GM04503 (cell line): ENCODE measurements around the gene PRMT2.
"Not testable (repeated sequence)": the region's sequence is repeated elsewhere in the genome, so short reads cannot be mapped to it uniquely, and the experiment has no call there.

Experiments
- DNase-seq: peaks from one replicate; pipeline ENCODE4 v3.0.0-alpha.2; 2012; ENCODE audit warnings: low read depth

The PRMT2 gene

DNA sequence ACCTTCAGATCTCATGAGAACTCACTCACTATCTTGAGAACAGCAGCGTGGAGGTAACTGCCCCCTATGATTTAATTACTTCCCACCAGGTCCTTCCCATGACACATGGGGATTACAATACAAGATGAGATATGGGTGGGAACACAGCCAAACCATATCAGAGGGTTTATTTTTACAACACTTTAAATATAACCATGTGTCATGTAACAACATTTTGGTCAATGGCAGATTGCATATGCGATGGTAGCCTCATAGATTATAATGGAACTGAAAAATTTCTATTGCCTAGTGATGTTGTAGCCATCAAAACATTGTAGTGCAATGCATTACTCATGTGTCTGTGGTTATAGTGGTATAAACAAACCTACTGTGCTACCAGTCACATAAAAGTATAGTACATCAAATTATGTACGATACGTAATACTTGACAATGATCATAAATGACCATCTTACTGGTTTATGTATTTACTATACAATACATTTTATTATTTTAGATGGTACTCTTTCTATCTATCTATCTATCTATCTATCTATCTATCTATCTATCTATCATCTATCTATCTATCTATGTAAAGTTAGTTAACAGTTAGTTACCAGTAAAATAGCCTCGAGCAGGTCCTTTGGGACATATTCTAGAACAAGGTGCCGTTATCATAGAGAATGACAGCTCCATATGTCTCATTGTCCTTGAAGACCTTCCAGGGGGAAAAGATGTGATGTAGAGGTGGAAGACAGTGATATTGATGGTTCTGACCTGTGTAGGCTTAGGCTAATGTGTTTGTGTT is 18.0 kb upstream of the PRMT2 start:
- peak; percentile 30 for DNase-seq

DNA sequence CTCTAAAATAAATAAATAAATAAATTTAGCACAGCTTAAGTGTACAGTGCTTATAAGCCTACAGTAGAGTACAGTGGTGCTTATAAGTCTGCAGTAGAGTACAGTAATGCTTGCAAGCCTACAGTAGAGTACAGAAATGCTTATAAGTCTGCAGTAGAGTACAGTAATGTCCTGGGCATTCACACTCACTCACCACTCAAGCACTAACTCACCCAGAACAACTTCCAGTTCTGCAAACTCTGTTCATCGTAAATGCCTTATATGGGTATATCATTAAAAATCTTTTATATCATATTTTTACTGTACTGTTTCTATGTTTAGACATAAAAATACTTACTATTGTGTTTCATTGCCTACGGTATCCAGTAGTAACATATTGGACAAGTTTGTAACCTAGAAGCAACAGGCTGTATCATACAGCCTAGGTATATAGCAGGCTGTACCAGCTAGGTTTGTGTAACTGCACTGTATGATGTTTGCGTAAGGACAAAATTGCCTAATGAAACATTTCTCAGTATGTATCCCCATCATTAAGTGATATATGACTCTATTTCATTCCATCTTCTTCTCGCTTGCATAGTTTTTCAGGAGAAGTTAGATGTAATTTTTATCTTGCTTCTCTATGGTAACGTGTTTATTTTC is 16.6 kb upstream of the PRMT2 start:
- peak; percentile 23 for DNase-seq

DNA sequence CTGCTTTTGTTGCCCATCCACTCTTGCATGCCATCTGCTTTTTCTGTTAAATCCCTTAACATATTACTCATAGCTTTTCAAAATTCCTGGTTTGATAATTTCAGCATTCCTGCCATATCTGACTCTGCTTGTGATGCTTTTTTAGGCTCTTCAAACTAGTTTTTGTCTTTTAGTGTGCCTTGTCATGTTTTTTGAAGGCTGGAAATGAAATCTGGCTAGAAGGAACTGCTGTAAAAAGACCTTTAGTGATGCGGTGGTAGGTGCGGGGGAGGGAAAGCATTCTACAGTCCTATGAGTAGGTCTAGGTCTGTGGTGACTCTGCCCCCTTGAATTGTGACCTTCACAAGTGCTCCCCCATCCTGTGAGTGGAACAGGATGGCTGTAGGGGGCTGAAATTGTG is 15.6 kb upstream of the PRMT2 start:
- DNase-seq = no peak

DNA sequence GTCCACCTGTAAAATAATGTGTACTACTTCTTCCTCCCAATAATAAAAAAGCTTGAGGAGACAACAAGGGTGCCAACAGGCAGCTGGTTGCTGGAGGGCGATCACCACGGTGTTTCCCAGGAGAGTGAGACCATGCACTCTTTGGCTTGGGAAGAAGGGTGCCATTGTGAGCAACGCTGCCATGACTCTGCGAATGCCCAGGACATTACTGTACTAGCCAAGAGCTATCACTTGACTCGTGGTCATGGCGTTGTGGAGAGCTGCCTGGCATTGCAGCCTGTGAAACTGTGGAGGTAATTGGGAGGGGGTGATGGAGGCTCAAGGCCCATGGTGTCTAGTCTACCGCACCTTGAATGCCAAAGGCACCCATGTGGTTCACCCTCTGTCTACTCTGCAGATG is 14.6 kb upstream of the PRMT2 start:
- no peak for DNase-seq

DNA sequence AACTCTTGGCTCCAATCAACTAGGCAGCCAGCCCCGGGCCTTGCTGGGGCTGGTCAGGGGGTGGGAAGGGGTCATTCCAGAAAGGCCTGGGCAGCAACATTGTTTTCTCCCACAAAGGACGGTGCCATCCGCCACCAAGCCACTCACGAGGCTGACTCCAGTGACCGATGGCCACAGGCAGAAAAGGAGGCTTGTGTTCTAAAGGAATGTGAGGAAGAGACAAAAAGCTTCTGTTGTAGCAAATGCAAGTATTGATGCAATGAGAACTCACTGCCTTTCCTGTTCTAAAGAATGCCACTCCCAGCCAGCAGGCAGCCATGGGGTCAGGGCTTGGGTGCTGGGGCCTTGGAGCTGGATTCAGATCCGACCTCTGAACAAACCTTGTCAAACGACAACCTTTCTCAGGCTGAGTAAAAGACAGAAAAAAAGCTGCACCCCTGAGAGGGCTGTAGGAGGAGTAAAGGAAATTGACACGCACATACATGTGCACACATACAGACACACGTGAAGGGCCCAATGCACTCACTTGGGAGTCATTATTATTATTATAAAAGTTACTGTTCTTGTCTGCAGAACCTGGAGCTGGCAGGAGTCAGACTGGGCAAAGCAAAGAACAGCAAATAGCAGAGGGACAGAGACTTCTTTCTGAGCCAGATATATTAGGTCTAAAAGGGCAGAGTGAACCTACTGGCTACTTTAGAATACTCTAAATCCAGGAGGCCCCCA is 13.9 kb upstream of the PRMT2 start:
- DNase-seq = no peak

DNA sequence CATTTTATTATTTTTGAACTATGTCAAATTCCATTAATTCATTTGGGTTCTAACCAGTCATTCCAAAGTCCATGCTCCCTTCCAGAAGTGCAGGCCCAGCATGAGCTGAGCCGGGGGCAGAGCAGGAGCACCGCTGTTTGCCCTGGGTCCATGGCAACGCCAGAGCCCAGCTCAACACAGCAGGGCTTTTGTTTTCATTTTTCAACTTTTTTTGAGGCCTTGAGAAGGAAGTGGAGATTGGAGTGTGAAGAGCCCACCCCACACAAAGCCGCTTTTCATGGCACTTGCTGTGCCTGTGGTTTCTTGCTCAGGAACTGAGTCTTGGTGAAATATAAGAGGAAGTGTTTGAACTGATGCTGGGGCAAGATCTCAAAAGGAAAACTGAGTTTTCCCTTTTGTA is 13.2 kb upstream of the PRMT2 start:
- no peak for DNase-seq

DNA sequence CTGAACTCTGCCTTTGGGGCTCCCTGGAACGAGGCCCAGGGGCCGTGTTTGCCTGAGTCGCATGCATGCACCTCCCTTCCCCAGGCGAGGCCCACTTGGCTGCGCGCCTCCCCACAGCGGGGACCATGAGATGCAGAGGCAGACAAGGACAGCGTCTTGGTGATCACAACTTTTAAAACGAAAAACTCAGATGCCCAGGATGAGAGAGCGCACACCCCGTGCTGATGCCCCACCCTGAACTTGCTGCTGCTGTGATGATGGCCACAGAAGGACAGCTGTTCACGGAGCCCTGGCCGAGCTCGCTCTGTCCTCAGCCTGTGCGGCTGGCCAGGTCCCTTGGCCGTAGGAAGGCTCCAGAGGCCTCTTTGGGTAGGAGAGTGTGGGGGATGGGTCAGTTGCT is 11.4 kb upstream of the PRMT2 start:
- no peak for DNase-seq

DNA sequence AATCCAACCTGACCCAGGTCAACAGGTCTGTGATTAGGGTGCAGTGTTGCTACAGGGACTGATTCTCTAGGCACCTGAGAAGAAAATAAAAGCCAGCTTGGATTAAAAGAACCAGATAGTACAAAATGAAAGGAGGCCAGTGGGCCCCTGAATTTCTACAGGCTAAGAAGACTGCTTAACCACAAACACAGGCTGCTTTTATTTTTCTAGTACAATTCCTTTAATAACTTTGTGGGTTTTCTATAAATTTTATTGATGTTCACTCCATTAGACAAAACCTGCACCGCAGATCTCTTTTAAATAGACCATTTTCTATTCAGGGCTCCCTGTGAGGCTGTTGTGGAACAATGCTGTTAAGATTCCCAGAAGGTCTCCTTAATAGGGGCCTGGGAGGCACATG is 9.7 kb upstream of the PRMT2 start:
- no peak for DNase-seq

DNA sequence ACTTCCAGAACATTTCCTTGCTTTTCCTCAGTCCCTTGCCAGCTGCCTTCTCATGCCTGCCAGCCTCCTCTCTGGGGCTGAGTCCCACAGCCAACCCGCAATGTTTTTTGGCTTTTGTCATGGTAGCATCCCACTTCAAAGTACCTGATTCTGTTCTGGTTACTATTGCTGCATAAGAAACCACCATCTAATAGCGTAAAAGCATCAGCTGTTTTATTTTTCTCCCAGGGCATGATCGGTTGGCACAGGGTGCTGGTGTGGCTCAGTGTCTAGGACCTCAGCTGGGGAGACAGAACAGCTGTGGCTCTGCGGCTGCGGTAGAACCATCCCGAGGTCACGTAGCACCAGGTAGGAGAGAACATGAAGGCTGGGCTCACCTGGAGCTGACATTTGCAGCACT is 8.9 kb upstream of the PRMT2 start:
- DNase-seq = no peak

DNA sequence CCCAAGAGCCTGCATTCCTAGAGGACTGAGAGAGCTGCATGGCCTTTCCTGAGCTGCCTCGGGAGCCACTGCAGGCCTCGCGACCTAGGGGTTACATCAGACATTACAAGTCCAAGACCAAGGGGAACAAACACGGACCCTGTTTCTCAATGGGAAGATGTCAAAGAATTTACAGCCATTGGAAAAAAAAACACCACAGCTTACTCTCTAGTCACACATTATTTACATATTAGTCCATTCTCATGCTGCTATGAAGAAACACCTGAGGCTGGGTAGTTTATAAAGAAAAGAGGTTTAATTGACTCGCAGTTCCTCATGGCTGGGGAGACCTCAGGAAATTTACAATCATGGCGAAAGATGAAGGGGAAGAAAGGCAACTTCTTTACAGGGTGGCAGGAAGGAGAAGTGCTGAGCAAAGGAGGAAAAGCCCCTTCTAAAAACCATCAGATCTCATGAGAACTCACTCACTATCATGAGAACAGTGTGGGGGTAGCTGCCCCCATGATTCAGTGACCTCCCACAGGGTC is 8.4 kb upstream of the PRMT2 start:
- no peak for DNase-seq

DNA sequence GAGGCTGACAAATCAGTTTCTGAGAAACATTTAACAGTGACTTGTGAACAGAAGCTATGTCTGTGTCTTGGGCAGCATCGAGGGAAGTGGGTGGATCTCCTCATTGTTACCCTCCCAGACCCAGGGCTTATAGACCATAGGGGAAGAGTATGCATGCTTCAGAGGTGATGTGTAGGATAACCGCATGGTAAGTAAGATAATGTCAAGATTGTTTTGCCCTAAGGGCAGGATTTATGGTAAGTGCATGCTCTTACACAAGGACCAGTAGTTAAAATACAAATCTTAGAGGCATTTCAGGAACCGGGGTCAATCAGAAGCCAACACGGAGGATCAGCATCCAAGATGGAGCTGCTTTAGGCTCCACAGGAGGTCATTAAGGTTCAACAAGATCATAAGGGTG is 7.7 kb upstream of the PRMT2 start:
- no peak for DNase-seq

DNA sequence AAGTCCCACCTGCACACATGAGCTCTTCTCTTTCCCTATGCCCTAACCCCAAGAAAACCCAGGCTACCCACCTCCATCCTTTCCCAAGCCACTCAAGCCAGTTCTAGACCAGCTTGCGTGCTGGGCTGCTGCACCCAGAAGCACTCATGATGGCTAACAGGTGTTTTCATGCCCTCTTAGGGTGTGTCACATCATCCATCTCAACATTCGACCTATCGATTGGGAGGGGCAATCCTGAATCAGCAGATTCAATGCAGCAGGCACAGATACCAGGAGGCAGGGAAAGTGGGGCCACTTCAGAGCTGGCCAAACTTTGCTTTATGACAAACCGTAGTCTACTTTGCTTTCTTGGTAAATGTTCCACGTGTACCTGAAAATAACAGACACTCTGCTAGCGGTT is 6.6 kb upstream of the PRMT2 start:
- no peak for DNase-seq

DNA sequence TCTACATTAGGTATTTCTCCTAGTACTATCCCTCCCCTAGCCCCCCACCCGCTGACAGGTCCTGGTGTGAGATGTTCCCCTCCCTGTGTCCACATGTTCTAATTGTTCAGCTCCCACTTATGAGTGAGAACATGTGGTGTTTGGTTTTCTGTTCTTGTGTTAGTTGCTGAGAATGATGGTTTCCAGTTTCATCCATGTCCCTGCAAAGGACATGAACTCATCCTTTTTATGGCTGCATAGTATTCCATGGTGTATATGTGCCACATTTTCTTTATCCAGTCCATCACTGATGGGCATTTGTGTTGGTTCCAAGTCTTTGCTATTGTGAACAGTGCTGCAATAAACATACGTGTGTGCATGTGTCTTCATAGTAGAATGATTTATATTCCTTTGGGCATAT is 4.6 kb upstream of the PRMT2 start:
- DNase-seq = not testable (repeated sequence)

DNA sequence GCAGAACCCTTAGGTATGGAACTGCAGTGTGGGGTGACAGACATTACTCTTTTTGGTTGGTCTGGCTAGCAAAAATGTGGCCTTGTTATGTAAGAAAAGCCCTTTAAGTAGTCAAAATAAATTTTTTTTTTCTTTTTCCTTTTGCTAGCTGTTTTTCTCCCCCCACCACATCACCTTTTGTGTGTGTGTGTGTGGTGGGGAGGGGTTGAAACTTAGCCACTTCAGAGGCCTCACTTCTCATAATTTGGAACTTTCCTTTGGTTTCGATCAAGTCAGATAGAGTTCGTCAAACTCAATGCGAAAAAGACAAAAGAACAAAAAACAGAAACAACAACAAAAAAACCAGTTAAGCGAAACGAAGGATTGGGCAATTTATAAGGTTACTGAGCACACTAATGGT is 1.9 kb upstream of the PRMT2 start:
- no peak for DNase-seq

DNA sequence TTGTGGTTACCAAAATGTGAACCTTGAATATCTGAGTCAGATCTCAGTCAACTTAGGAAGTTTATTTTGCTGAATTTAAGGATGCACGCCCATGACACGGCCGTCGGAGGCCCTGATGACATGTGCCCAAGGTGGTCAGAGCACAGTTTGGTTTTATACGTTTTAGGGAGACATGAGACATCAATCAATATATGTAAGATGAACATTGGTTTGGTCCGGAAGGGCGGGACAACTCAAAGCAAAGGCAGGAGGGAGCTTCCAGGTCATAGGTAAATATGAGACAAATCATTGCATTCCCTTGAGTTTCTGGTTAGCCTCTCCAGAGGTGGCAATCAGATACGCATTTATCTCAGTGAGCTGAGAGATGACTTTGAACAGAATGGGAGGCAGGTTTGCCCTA is 1.0 kb upstream of the PRMT2 start:
- DNase-seq = no peak

DNA sequence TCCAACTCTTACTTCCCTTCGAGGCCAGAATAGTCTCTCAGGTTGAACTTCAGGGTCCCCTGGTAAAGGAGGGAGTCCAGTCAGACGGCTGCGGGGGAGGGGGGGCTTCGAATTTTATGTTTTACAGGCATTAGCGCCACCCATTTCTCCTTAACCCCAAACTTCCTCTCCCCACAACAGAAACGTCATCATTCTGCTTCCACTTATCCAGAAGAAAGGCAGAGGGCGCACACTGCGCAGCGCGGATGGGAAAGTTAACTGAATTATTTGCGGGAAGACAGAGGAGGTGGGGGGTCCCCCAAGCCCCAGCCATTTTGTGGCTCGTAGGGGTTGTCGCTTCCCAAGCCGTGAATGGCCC is 529 bp upstream of the PRMT2 start:
- DNase-seq = peak; percentile 50

DNA sequence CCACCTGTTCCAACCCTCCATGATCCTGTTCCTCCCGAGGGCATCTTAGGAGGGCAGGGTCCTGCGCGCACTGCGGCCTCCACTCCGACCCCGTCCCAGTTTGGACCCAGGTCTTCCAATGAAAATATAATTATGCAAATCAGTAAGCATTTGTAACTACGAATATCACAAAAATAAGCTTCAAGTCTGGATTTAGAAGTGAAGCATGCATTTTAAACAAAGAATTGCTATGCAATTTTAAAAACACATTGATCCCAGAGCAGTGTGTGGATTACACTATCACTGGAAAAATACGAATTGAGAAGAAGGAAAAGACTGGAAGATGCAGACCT is 673 bp downstream of the PRMT2 start:
- no peak for DNase-seq

DNA sequence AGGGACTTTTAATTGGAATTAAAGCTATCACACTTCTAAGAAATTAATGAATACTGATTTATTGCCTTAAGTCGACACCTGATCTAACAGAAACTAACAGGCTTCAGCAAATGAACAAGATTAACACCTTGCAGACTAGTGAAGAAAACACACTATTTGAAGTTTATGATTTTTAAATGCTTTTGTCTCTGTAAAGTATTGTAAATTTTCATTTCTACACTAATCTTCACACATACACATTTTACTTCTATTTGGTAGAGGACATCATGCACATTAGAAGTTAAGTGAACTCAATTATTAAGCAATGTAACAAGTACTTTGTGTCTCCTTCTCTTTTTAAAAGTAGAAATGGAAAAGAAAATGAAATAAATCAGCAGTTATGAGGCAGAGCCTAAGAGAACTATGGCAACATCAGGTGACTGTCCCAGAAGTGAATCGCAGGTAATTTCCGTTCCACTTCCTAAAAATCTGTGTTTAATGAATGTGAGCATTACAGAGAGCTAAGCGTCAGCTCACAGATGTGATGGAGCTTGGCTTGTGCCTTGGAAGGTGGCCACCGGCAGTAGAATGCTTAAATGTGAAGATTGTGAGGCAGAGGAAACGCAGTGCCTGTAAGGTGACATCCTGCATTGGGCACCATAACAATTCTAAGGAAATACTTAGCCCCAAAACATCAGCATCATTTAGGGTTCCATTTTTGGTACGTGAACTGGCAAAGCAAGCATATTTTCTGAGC is 1.2 kb downstream of the PRMT2 start:
- DNase-seq = no peak

DNA sequence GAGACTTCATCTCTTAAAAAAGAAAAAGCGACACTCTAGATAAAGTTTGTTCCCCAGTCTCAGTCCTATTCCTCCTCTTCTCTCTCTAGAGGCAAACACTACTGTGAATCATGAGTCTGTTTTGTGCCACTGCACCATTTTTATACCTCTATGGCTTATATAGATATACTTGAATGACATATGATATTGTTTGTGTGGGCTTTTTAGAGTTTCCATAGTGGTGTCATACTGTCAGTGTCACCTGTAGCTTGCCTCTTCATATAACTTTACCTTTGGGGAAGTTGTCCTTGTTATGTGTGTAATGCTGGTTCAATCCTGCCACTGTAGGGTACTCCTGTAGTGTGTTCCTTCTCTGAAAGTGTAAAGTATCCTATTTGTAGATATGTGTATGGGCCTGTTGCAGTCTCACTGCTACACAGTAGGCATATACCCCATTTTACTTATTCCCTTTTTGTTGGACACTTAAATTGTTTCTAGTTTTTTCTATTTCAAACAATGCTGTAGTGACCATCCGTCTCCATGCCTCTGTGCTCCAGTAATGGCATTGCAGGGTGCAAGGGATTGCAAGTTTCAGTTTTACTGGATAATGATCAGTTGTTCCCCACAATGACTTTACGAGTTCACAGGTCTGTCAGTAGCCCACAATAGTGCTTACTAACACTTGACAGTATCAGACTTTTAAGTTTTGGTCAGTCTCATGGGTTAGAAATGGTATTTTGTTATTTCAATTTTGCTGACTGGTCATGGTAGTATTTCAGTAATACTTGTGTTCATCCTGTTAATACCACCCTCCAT is 2.7 kb downstream of the PRMT2 start:
- no peak for DNase-seq

DNA sequence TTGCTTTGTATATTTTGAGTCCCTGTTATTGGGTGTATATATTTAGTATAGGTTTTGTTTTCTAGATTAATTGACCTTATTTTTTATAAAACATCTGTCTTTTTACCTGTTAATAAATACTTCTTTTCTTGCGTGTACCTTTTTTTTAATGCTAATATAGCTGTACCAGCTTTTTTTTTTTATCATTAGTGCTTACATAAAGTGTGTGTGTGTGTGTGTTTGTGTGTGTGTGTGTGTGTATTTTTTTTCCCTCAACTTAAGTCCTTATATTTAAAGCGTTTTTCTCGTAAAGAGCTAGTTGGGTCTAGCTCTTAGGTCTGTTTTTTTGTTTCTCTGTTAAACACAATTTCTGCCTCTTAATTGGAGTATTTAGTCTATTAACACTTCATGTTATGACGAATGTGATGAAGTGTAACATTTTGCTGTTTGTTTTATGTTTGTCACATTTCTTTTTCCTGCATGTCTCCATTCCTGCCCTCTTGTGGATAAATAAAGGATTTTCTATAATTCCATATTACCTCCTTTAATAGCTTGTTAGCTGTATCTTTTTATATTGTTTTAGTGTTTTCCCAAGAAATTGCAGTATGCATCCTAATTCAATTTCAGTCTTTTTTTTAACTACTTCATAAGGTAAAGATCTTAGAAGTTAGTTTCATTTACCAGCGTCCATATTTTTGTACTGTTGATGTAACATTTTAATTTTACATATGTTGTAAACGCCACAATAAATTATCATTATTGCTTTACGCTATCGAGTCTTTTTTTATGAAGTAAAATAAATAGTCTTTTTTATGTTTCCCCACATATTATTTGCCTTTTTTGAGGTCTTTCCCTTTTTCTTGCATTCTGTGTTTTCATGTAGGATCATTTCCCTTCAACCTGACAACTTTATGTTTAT is 4.3 kb downstream of the PRMT2 start:
- no peak for DNase-seq

DNA sequence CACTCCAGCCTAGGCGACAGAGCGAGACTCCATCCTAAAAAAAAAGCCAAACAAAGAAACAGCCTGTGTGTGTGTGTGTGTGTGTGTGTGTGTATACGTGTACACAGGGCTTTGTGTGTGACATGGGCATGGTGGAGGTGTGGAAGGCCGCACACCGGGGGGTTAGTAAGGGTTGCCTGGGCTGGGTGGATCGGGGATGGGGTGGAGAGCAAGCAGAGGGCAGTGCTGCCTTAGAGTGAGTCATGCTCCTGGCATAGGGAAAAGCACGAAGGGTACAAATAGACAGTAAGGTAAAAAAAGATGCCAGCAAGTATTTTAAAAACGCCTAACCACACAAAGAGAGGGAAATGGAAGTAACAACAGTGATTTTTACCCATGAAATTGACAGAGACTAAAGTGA is 6.2 kb downstream of the PRMT2 start:
- DNase-seq = no peak
